Mesodermal cell (in vitro differentiated cells): ENCODE results near the gene LGR6.

Experiments
- H3K27ac ChIP-seq: 2 replicates; pipeline ENCODE4 v1.7.0; 2013; ENCODE audit warnings: mild to moderate bottlenecking, low read depth, low read length, moderate library complexity; ENCODE audit not compliant: severe bottlenecking
- H3K36me3 ChIP-seq: 2 replicates; pipeline ENCODE4 v1.7.1; 2013; ENCODE audit warnings: mild to moderate bottlenecking, low read length, moderate library complexity; ENCODE audit not compliant: control insufficient read depth, insufficient read depth
- H3K4me1 ChIP-seq: one replicate; pipeline ENCODE4 v1.7.1; 2013; ENCODE audit warnings: mild to moderate bottlenecking, low read length; ENCODE audit not compliant: insufficient read depth, control insufficient read depth, poor library complexity, severe bottlenecking
- H3K4me3 ChIP-seq: 2 replicates; pipeline ENCODE4 v1.7.0; 2013; ENCODE audit warnings: low read length, control low read depth, mild to moderate bottlenecking; ENCODE audit not compliant: insufficient read depth, poor library complexity, severe bottlenecking; ENCODE audit errors: extremely low read depth
- H3K9me3 ChIP-seq: 2 replicates; pipeline ENCODE4 v1.7.1; 2013; ENCODE audit warnings: mild to moderate bottlenecking, low read length, moderate library complexity; ENCODE audit not compliant: control insufficient read depth
- WGBS, 2 experiments: methylation state at CpG; one replicate each; pipeline ENCODE4 v1.1.5; 2013; ENCODE audit warnings: missing lambda C conversion rate in 2 of 2; ENCODE audit not compliant: insufficient coverage in 2 of 2; 5-methylcytosine and 5-hydroxymethylcytosine counted together

Gene LGR6

DNA sequence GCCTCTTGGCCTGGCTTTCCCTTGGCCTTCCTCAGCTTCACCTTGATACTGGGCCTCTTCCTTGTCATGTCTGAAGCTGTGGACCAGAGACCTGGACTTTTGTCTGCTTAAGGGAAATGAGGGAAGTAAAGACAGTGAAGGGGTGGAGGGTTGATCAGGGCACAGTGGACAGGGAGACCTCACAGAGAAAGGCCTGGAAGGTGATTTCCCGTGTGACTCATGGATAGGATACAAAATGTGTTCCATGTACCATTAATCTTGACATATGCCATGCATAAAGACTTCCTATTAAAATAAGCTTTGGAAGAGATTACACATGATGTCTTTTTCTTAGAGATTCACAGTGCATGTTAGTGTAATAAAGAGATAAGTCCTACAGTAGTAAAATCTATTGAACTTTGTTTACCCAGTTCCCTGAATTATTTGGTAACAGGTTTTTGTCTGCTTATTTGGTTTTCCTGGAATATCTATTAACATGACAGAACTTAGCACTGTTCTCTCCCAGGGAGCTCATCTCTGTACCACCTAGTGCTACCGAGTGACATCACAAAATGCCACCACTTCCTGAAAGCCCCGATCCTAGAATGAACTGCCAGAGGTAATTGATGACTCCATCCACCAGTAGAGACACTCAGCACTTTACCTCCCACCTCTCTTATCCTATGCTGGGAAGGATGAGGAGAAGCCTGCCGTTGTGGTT lies 125.9 kb downstream of the LGR6 start:
- Histone ChIP-seq H3K4me3 (no peak overlapping the region), H3K36me3 (no peaks in the 10 kb centered on the region), H3K4me1 (no peaks in the 10 kb centered on the region), H3K9me3 (no peaks in the 10 kb centered on the region), H3K27ac (no peak overlapping the region)
- WGBS, 2 experiments = no CpG with 5 or more reads among the region's 4 CpGs

DNA sequence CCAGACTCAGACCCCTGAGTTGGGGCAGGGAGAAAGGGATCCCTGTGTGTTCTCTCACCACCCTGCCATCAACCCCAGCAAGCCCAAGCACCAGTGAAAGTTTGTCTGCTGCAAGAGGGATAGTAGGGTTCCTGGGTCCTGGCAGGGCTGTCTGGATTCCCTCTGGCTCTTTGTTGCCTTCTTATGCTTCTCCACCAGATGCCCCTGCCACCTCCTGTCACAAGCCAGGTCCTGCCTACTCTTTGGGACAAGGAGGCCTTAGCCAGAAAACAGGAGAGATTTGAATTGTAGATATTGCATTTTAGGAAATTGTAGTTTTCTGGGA lies 126.4 kb downstream of the LGR6 start:
- Histone ChIP-seq H3K4me3 (no peak overlapping the region), H3K9me3 (no peaks in the 10 kb centered on the region), H3K36me3 (no peaks in the 10 kb centered on the region), H3K4me1 (no peaks in the 10 kb centered on the region), H3K27ac (no peak overlapping the region)

DNA sequence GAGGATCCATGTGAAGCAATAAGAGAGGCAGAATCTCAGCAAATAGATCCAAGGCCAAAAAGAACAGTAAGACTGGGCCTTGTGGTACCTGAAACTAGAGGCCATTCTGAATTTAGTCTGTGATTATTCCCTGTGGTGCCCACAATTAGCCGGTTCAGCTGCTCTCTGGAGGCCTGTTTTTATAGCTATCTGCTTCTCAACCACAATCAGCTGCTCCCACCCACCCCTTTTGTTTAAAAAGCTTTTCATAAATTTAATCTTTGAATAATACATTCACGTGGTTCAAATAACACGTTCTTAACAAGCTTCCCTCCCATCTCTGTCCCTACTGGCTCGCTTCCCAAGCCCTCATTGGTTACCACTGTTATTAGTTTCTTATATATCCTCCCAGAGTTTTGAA lies 130.1 kb downstream of the LGR6 start:
- no peaks in the 10 kb centered on the region for H3K36me3 ChIP-seq
- no peak overlapping the region for H3K4me3 ChIP-seq
- no peak overlapping the region for H3K27ac ChIP-seq
- H3K9me3 ChIP-seq = no peaks in the 10 kb centered on the region
- H3K4me1 ChIP-seq = no peaks in the 10 kb centered on the region
- WGBS, 2 experiments = 86 to 93% methylated on average over 3 of the region's 4 CpGs

DNA sequence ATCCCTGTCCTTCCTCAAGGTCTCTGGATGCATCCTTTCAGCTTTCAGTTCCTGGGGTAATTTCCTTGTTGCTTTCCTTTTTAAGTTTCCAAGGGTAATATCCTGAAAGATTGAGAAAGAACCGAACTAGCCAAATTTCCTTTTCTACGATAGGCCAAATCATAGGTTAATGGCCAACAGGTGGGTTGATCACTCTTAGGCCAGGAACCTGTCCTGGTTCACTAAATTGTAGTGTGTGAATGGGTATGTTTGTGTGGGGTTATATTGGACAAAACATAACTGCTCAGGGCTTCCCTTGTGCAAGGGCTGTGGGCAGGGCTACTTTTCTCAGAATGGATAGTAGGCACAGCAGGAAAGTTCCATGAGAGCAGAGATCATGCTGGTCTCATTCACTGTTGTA lies 131.0 kb downstream of the LGR6 start:
- WGBS, 2 experiments = 100% methylated on average over 1 to 2 of the region's 2 CpGs
- H3K4me3 ChIP-seq = no peak overlapping the region
- no peaks in the 10 kb centered on the region for H3K4me1 ChIP-seq
- H3K36me3 ChIP-seq = peaks cover 5% of the 10 kb centered on the region
- no peak overlapping the region for H3K27ac ChIP-seq
- H3K9me3 ChIP-seq = no peaks in the 10 kb centered on the region

DNA sequence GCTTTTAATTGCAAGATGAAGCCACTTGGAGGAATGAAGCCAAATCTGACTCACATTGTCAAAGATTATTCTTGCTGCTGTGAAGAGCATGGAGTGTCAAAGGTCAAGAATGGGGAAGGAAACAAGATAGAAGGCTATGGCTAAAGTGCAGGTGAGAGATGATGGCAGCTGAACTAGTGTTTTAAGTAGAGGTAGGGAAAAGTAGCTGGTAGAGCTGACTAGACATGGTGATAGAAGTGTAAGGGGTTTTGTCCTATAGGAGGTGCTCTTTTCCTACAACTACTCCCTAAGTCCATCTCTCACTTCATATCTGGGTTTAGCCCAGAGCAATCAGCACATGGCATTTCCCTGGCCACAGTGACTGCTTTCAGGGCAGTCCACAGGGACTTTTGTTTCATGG lies 136.3 kb downstream of the LGR6 start:
- no peak overlapping the region for H3K27ac ChIP-seq
- no peaks in the 10 kb centered on the region for H3K9me3 ChIP-seq
- no peaks in the 10 kb centered on the region for H3K4me1 ChIP-seq
- no peak overlapping the region for H3K4me3 ChIP-seq
- H3K36me3 ChIP-seq = peaks cover 50% of the 10 kb centered on the region

DNA sequence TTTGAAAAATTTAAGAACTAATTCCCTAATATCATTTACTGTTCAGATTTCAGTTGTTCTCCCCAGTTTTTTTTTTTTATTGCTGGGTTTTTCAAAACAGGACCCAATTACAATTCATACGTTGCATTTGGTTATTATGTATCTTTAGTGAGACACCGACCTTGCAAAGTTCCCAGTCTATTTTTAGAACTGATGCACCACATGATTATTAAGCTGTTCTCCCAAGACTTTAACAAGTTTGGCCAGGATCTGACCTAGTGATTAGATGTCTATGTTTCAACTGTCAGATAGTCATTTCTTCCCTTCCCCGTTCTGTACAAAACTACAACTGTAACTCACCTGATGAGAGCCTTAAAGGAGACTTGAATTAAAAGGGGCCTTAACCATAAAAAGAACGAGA lies 140.3 kb downstream of the LGR6 start:
- peaks cover 70% of the 10 kb centered on the region for H3K36me3 ChIP-seq
- no CpG with 5 or more reads among the region's 4 CpGs for WGBS, 2 experiments
- no peaks in the 10 kb centered on the region for H3K9me3 ChIP-seq
- H3K27ac ChIP-seq = no peak overlapping the region
- H3K4me3 ChIP-seq = no peak overlapping the region
- no peaks in the 10 kb centered on the region for H3K4me1 ChIP-seq

DNA sequence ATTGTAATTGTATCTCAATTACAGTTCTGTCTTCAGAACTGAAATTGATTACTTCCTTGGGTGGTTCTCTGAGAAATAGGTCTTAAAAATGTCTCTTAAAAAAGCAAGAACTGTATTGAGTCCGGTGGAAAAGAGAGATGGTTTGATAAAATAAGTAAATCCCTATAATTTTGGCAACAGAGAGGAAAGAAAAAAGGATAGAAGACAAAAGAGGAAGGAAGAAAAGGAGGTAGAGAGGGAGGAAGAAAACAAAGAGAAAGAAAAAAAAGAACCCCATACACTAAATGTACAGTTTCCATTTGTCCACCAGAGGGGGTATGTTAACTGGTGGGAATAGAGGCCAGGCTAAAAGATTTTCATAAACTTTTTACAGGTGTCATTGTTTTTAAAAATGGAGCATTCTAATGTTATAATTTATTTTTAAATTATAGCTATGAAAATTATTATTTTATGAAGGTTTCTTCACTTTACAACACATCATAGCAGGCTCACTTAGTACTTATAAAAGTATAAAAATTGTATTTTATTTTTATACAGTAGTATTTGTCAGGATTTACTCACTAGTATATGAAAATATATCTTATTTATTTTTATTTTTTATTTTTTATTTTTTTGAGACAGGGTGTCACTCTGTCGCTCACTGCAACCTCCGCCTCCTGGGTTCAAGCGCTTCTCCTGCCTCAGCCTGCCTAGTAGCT lies 150.2 kb downstream of the LGR6 start:
- WGBS, 2 experiments = 100% methylated on average over 1 of the region's 4 CpGs; no CpG with 5 or more reads in 1 of the 2 experiments

DNA sequence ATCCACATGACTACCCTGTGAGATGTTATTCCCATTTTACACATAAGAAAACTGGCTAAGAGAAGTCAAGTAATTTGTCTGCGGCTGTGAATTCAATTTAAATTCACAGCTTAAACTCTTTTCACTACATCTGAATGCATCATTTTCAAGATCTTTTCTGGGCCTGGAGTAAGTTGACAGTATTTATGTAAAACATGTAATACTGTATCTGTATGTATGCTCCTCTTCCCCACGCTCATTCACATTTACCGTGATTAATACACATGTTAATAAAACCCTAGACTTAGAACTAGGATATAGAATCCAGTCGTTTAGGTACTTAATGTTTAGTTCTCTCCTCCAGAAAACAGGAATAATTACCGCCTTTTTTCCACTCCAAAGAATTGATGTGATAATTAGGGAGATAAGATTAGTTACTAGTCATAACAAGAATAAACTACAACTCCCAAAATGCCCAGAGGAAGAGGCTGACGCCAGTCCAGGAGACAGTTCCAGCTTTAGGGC lies 154.5 kb downstream of the LGR6 start:
- Histone ChIP-seq H3K36me3 (no peaks in the 10 kb centered on the region), H3K4me1 (peaks cover 3% of the 10 kb centered on the region), H3K9me3 (no peaks in the 10 kb centered on the region), H3K4me3 (no peak overlapping the region), H3K27ac (peak overlapping the region; percentile 93)
- WGBS, 2 experiments = 0% methylated on average over 1 of the region's 6 CpGs; no CpG with 5 or more reads in 1 of the 2 experiments

More for the DNA sequence above, 150.2 kb downstream of the LGR6 start:
- Histone ChIP-seq H3K4me1 (peaks cover 4% of the 10 kb centered on the region), H3K36me3 (peaks cover 7% of the 10 kb centered on the region), H3K9me3 (no peaks in the 10 kb centered on the region), H3K4me3 (no peak overlapping the region), H3K27ac (no peak overlapping the region)

DNA sequence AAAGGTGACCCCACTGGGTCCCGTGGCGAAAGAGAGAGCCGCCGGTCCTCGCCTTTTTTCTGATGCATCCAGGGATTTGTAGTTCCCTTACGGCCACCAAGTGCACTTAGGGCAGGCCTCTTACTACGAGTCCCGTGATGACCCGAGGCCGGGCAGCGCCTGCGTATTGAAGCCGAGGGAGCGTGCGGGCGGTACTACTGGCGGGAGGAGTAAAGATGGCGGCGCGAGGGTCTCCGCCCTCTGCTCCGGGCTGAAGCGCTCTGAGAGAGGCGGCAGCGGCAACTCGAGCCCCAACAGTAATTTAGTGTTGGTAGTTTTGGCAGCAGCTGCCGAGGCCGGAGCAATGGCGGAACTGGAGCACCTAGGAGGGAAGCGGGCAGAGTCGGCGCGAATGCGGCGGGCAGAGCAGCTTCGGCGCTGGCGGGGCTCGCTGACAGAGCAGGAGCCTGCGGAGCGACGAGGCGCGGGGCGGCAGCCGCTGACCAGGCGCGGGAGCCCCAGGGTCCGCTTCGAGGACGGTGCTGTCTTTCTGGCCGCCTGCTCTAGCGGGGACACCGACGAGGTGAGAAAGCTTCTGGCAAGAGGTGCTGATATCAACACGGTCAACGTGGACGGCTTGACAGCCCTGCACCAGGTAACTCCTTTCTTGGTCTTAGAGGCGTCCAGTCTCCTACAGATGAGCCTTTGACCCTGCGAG lies 155.1 kb downstream of the LGR6 start, which contains the start of gene PPP1R12B:
Gene PPP1R12B, plus strand, starts transcription at position 191 of the 697 bp plus-strand sequence. Its CDS starts 153 bp downstream, at position 344.
- Histone ChIP-seq H3K4me1 (peaks cover 3% of the 10 kb centered on the region), H3K9me3 (no peaks in the 10 kb centered on the region), H3K4me3 (peak within 1 kb of the TSS; percentile 79), H3K36me3 (no peaks in the 10 kb centered on the region), H3K27ac (peak within 1 kb of the TSS; percentile 93)
- 0 to 1% methylated on average over 56 to 59 of the region's 60 CpGs for WGBS, 2 experiments

DNA sequence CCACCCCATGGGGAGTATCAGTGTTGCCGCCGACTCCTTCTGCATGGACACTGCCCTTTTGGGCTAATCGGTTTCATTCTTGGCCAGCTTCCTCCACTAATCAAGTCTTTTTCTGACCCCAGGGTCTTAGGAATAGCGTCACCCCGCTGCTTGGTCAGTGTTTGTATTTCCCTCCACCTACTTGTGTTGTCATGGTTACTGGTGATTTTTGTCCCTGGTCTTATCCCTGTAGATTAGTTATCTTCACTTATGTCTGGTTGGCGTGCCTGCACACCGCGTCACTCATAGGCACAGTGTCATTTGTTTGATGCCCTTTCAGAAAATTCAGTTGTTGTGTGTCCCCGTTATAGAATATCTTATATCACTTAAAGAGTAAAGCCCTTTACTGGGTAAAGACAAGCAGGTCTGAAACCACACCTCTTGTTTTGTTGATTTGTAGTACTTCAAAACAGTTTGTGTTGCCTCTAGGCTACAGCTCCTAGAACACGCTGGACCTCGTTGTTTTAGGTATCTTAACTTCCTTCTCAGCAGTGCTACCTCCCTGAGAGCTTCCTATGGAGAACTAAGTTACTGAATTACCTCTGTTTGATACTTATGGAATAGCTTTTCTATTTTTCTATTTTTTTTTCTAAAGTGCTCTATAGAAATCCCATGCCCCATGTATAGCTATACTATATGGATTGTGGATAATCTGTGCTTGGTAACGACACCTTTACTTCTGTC lies 155.8 kb downstream of the LGR6 start:
- H3K4me3 ChIP-seq = peak overlapping the region; percentile 79
- peak overlapping the region; percentile 93 for H3K27ac ChIP-seq
- peaks cover 3% of the 10 kb centered on the region for H3K4me1 ChIP-seq
- no peaks in the 10 kb centered on the region for H3K9me3 ChIP-seq
- WGBS, 2 experiments = 0 to 2% methylated on average over 3 to 5 of the region's 12 CpGs
- no peaks in the 10 kb centered on the region for H3K36me3 ChIP-seq
